Activated CD8-positive, alpha-beta memory T cell treated with anti-CD3 and anti-CD28 coated beads for 24 hours (primary cell): ENCODE data around the gene F9.
"Not testable (repeated sequence)": the region's sequence is repeated elsewhere in the genome, so short reads cannot be mapped to it uniquely, and the experiment has no call there.

Experiments
- DNase-seq: peaks from one replicate; pipeline ENCODE4 v3.0.0-alpha.2; 2020

F9 gene

GRCh38 chrX:139530550-139530949 is at the start of gene F9:
TSS of gene F9 (plus strand) at chrX:139530739. CDS start at chrX:139530765, 26 bp downstream.
- no peak for DNase-seq

- DNase-seq, result no peak
Measured at GRCh38 chrX:139483699-139484098, 46.8 kb upstream of the F9 start.

- no peak for DNase-seq
Measured at GRCh38 chrX:139484591-139484990, 45.9 kb upstream of the F9 start.

GRCh38 chrX:139495324-139495723 is 35.2 kb upstream of the F9 start:
- no peak for DNase-seq

DNA sequence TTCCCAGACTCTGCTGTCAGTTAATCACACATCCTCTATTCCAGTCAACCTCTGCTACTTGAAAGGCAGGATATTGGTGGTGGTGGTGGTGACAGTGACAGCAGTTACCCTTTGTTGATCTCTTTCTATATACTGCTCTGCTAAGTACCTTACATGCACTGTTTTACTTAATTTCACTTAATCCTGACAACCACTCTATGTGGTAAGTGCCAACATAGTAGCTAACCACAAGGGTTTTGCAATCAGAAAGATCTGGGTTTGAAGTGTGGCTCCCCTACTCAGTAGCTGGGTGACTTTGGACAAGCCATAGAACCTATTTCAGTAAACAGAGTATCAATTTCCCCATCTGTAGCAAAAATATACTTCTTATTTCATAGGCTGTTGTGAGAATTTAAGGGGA is 24.2 kb upstream of the F9 start:
- no peak for DNase-seq

- no peak for DNase-seq
Measured at GRCh38 chrX:139508099-139508498, 22.4 kb upstream of the F9 start.

DNA sequence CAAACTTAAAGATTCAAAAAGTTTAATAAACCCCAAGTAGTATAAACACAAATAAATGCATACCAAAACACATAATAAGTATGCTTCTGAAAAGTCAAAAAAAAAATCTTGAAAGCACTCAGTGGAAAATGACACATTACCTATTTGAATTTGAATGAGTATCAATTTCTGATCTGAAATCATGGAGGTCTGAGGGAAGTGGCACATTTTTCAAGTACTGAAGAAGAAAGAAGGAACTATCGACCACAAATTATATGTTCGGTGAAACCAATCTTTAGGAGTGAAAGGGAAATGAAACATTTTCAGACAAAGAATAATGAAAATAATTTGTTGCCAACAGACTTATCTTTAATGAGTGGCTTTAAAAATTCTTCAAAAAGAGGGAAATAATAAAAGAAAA is 12.1 kb upstream of the F9 start:
- DNase-seq, result no peak

DNA sequence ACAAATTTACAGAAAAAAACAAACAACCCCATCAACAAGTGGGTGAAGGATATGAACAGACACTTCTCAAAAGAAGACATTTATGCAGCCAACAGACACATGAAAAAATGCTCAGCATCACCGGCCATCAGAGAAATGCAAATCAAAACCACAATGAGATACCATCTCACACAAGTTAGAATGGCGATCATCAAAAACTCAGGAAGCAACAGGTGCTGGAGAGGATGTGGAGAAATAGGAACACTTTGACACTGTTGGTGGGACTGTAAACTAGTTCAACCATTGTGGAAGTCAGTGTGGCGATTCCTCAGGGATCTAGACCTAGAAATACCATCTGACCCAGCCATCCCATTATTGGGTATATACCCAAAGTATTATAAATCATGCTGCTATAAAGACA is 1.7 kb upstream of the F9 start:
- DNase-seq, result not testable (repeated sequence)

DNA sequence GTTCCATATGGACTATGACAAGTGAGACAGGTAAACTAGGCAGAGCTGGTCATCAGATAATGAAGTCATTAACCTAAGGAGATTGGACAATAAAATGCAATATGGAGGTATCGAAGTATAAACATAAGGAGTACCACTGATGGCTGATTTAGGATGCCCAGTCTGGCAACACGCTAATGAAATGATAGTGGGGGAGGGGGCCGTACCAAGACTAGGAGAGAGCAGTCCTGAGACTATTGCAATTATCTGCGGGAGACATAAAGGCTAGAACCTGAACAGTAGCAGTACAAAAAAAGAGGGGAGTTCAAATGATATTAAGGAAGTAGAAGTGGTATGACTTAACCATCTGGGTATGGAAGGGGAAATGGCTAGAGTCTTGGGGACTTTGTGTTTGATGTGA is 2.3 kb downstream of the F9 start:
- no peak for DNase-seq

DNA sequence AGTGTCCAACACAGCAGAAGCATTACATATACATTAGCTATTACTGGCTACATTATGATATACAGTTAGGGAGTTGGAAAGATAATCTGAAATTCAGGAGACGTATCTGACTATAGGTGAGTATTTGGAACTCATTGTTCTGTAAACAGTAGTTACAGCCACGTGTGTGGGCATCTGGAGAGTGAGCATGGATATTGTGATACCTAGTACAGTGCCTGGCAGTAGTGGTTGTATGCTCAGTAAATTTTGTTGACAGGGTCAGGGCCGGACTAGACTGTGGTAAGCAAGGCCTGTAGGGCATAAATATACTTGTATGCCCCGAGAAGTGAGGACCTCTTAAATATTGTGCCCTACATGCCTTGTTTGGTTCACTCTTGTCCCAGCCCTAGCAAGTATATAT is 2.9 kb downstream of the F9 start:
- no peak for DNase-seq

DNA sequence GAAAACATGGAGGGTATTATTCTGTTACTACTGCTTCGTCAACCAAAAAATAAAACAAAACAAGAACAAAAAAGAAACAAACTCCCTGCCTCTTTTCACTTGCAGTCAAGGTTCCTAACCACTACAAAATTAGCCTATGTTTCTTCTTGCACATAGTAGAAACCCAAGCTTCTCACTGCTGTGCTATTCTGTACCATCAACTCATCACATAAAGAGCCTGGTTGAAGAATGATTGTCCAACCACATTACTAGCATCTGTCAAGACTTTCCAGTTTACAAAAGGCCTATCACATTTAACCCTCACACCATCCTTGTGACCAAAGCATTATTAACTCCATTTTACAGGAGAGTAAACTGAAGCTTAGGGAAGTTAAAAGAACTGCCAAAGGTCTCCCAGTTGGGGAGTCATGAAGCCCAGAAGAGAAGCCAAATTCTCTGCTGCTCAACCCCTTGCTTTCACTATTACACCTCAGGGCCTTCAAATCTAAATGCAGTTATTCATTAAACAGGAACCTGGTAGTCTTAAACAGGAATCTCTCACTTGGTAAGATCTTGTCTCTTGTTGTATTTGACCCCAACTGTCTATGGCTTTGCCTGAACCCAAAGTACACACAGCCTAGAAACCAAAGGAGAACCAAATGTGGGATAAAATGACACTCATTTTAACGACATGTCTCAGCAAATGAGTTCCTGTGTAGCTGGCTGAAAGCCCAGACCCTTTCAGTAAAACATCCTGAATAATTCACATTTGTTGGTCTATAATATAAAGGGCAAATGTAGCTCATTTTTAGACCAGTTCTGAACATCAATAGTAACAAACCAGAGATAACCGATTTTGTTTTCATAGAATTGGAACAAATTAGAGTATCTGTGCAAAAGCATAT is 8.6 kb downstream of the F9 start:
- no peak for DNase-seq

- DNase-seq, result no peak
Measured at GRCh38 chrX:139542652-139543051, 12.1 kb downstream of the F9 start.

GRCh38 chrX:139543920-139544319 is 13.4 kb downstream of the F9 start:
- DNase-seq, result no peak

DNA sequence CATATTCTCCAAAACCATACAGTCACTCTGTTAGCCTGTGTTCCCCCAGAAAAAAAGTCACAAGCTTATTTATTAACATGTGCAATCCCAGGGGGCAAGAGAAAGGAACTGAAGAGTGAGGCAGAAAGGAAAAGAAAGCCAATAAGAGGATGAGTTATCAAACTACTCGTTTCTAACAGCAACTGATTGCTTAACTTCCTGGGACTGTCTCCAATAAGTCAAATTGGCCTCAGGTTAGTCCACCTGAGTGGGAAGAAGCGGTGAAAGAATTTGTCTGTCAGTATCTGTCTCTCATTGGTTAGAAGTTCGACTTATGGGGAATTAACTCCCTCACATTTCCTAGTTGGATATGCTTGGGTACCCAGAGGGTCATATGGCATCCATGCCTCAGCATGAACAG is 14.1 kb downstream of the F9 start:
- DNase-seq, result no peak

GRCh38 chrX:139554376-139554775 is 23.8 kb downstream of the F9 start:
- no peak for DNase-seq

DNA sequence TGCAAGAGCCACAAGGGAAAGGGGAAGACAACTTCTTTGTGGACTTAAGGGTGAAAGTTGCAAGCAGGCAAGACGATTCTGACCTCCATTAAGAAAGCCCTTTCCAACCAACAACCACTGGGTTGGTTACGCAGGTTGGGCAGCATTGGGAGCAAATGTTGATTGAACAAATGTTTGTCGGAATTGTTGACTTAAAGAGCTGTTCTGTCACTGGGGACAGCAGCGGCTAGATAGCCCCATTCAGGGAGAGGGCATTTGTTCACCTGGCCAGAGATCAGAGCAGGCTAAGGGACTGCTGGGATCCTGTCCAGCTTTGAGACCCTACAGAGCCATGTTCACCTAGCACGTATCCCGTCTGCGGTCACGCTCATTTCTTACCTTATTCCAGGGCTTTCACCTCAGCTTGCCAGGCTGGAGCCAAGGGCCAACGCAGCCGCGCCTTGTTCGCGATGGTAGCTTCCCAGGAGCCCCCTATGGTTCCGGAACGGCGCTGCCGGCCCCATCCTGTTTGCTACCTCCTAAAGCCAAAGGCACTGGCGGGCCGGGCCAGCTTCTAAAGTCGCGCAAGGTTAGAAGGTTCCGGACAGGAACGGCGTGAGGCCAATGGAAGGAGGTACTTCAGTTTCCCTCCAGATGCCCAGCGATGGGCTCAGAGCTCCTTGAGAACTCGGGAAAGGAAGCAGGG is 24.6 kb downstream of the F9 start:
- no peak for DNase-seq

DNA sequence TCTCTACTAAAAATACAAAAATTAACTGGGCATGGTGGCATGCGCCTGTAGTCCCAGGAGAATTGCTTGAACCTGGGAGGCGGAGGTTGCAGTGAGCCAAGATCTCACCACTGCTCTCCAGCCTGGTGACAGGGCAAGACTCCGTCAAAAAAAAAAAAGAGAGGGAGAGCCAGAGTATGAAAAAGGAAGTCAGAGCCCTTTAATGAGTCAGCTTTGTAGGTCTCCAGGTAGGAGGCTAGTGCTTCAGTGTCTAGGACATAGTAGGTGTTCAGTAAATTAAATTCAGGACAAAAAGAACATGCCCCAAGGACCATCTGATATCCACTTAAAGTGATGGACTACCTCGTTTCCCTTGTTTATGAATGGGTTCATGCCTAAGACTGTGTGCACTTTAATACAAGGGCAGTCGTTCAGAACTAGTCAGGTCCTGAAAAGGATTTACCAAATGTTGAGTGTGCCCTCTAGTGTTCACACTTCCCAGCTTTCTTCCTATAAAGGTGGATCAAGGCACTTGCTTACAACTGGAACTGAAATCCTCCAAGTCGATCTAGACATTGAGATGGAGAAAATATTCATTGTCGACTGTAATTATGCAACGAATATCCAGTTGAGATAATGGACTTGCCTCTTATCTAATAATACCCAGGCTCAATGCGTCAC is 29.0 kb downstream of the F9 start:
- no peak for DNase-seq

GRCh38 chrX:139560221-139560620 is 29.7 kb downstream of the F9 start:
- no peak for DNase-seq

DNA sequence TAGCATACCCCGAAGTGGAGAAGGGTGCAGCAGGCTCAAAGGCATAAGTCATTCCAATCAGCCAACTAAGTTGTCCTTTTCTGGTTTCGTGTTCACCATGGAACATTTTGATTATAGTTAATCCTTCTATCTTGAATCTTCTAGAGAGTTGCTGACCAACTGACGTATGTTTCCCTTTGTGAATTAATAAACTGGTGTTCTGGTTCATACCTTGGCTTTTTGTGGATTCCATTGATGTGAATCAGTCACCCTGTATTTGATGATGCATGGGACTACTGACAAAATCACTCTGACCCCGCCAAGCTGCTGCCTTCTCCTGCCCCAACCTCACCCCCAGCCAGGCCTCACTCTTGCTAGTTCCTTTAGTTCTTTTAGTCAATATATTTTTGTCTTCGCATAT is 32.7 kb downstream of the F9 start:
- no peak for DNase-seq

- no peak for DNase-seq
Measured at GRCh38 chrX:139566981-139567380, 36.4 kb downstream of the F9 start.

DNA sequence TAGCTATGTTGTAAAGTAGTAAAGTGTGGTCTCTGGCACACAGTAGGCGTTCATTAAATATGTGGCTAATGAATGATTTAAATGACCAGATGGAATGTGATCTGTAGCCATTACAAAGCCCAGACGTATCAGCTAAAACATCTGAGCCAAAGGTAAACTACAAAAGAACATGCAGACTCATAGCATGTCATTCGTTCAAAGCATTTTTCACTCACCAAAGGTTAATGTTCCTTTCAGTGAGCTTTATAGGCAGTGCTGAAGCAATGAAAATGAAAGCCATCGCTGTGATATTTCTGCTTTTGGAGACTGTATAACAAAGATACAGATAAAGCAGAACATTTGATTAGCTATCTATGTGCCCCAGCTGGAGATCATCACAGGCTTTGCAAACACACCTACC is 50.5 kb downstream of the F9 start:
- DNase-seq, result no peak

DNA sequence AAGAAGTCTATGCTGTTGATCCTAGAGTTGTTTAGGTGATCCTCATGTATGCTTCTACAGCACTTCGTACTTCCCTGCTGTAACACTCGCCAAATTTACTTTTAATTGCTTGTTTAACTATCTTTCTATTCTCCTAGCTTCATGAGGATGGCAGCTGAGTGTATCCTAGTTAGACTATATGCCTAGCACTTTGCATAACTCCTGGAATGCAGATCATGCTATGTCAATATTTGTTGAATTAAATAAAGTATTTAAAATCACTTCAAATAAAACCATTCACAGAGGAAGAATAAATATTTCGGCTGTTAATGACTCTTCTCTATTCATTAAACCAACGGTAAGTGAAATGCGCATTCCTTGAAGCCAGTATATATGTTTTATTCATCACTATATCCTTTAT is 55.1 kb downstream of the F9 start:
- no peak for DNase-seq

- DNase-seq, result no peak
Measured at GRCh38 chrX:139596068-139596467, 65.5 kb downstream of the F9 start.

DNA sequence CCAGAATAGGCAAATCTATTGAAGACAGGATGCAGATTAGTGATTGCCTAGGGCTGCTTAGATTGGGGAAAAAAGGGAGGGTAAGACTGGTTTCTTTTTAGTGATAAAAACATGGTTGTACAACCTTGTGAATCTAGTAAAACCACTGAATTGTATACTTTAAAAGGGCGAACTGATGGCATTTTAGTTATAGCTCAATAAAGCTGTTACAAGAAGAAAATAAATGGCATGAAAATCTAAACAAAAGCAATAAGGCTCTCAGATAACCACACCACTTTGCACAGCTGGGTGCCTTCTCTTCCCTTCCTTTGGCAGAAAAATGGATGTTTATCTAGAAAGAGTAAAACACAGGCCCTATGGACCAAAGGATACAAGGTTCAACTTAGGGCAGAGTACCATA is 69.6 kb downstream of the F9 start:
- no peak for DNase-seq
